ENCODE results near the gene STRIP1. TPM values are rescaled to one million over a fixed set of nuclear protein-coding genes. Genes with fewer than 3 reads are reported as not detected.

The STRIP1 gene
- total and polyA plus RNA-seq, 2 donors from 2014 or later = 9.5 to 31.1 TPM

GRCh38 chr1:110056776-110057175, 22.4 kb downstream of the STRIP1 start:
- FAIRE-seq = no peak
- no peak overlapping the region for H3K4me3 ChIP-seq (ENCODE audit: low read length in 3 of 3)
- no peak for DNase-seq
- H3K27me3 ChIP-seq (ENCODE audit: control insufficient read depth, insufficient read depth, low read length) = no peaks in the 10 kb centered on the region
- intact Hi-C loops (cut with DNase I) = loop anchor here (10.0 kb wide), 1 partner anchor 48 kb away; no protein-coding TSS in a partner anchor
- no peaks in the 10 kb centered on the region for H3K9me3 ChIP-seq (ENCODE audit: control insufficient read depth in 2 of 3, insufficient read depth in 1 of 3, low read length in 3 of 3)
- no peak overlapping the region for H3K9ac ChIP-seq (ENCODE audit: low read length in 3 of 3)
- H3K4me1 ChIP-seq (ENCODE audit: control insufficient read depth in 2 of 3, insufficient read depth in 2 of 3, low read depth in 1 of 3, low read length in 3 of 3) = peaks cover 0 to 7% (median 0%) of the 10 kb centered on the region in 3 donors
- no peak for TF ChIP-seq CTCF (IDR thresholded peaks at IDR 0.05; ENCODE audit: borderline replicate concordance, extremely low read depth, insufficient read depth)
- peaks cover 14 to 46% (median 42%) of the 10 kb centered on the region in 3 donors for H3K36me3 ChIP-seq (ENCODE audit: control insufficient read depth in 2 of 3, insufficient read depth in 3 of 3, low read length in 3 of 3)
- H3K27ac ChIP-seq (ENCODE audit: low read depth in 2 of 2, low read length in 2 of 2) = no peak overlapping the region

- TF ChIP-seq CTCF (IDR thresholded peaks at IDR 0.05; ENCODE audit: borderline replicate concordance, extremely low read depth, insufficient read depth) = no peak
- H3K4me3 ChIP-seq (ENCODE audit: low read length in 3 of 3) = no peak overlapping the region
- H3K27me3 ChIP-seq (ENCODE audit: control insufficient read depth, insufficient read depth, low read length) = no peaks in the 10 kb centered on the region
- intact Hi-C loops (cut with DNase I) = loop anchor here (10.0 kb wide), 1 partner anchor 47 kb away; no protein-coding TSS in a partner anchor
- H3K36me3 ChIP-seq (ENCODE audit: control insufficient read depth in 2 of 3, insufficient read depth in 3 of 3, low read length in 3 of 3) = peaks cover 14 to 36% (median 33%) of the 10 kb centered on the region in 3 donors
- no peak overlapping the region for H3K27ac ChIP-seq (ENCODE audit: low read depth in 2 of 2, low read length in 2 of 2)
- no peaks in the 10 kb centered on the region for H3K9me3 ChIP-seq (ENCODE audit: control insufficient read depth in 2 of 3, insufficient read depth in 1 of 3, low read length in 3 of 3)
- DNase-seq = no peak
- H3K4me1 ChIP-seq (ENCODE audit: control insufficient read depth in 2 of 3, insufficient read depth in 2 of 3, low read depth in 1 of 3, low read length in 3 of 3) = peaks cover 0 to 7% (median 0%) of the 10 kb centered on the region in 3 donors
- H3K9ac ChIP-seq (ENCODE audit: low read length in 3 of 3) = no peak overlapping the region
- FAIRE-seq = no peak
Observed at GRCh38 chr1:110057963-110058518, 23.6 kb downstream of the STRIP1 start.

- no peak for TF ChIP-seq CTCF (IDR thresholded peaks at IDR 0.05; ENCODE audit: borderline replicate concordance, extremely low read depth, insufficient read depth)
- Histone ChIP-seq H3K4me1 (ENCODE audit: control insufficient read depth in 2 of 3, insufficient read depth in 2 of 3, low read depth in 1 of 3, low read length in 3 of 3) (peaks cover 0 to 7% (median 0%) of the 10 kb centered on the region in 3 donors), H3K36me3 (ENCODE audit: control insufficient read depth in 2 of 3, insufficient read depth in 3 of 3, low read length in 3 of 3) (peaks cover 12 to 33% (median 28%) of the 10 kb centered on the region in 3 donors), H3K9ac (ENCODE audit: low read length in 3 of 3) (no peak overlapping the region), H3K4me3 (ENCODE audit: low read length in 3 of 3) (no peak overlapping the region), H3K27ac (ENCODE audit: low read depth in 2 of 2, low read length in 2 of 2) (no peak overlapping the region), H3K9me3 (ENCODE audit: control insufficient read depth in 2 of 3, insufficient read depth in 1 of 3, low read length in 3 of 3) (no peaks in the 10 kb centered on the region), H3K27me3 (ENCODE audit: control insufficient read depth, insufficient read depth, low read length) (no peaks in the 10 kb centered on the region)
- intact Hi-C loops (cut with DNase I) = loop anchor here (10.0 kb wide), 1 partner anchor 46 kb away; no protein-coding TSS in a partner anchor
- DNase-seq (no peak), FAIRE-seq (no peak)
Observed at GRCh38 chr1:110058591-110058990, 24.2 kb downstream of the STRIP1 start.
